SIG-M5 treated with dmso at 0.1 percent for 504 hours (cell line): ENCODE data around the gene ZNRF1.
"Not testable (repeated sequence)": the region's sequence is repeated elsewhere in the genome, so short reads cannot be mapped to it uniquely, and the experiment has no call there.

ENCODE experiments used
- DNase-seq: peaks from one replicate; lab custom pipeline; 2025; ENCODE audit not compliant: unreplicated experiment; lab: John Stamatoyannopoulos, UW

The ZNRF1 gene

GRCh38 chr16:75074920-75075687 is 76.3 kb downstream of the ZNRF1 start:
- DNase-seq = peak; percentile 83

GRCh38 chr16:75075688-75076268 is 77.0 kb downstream of the ZNRF1 start:
- no peak for DNase-seq

GRCh38 chr16:75078886-75079285 is 80.1 kb downstream of the ZNRF1 start:
- DNase-seq = no peak

GRCh38 chr16:75079346-75079926 is 80.6 kb downstream of the ZNRF1 start:
- no peak for DNase-seq

GRCh38 chr16:75080205-75081029 is 81.6 kb downstream of the ZNRF1 start:
- DNase-seq = no peak

- no peak for DNase-seq
Observed at GRCh38 chr16:75081179-75081859, 82.5 kb downstream of the ZNRF1 start.

GRCh38 chr16:75083813-75084212 is 85.0 kb downstream of the ZNRF1 start:
- DNase-seq = no peak

GRCh38 chr16:75085556-75085955 is 86.7 kb downstream of the ZNRF1 start:
- no peak for DNase-seq

GRCh38 chr16:75086281-75086680 is 87.5 kb downstream of the ZNRF1 start:
- DNase-seq = no peak

- DNase-seq = no peak
Observed at GRCh38 chr16:75086688-75087374, 88.0 kb downstream of the ZNRF1 start.

- DNase-seq = peak; percentile 6
Observed at GRCh38 chr16:75087375-75087979, 88.7 kb downstream of the ZNRF1 start.

GRCh38 chr16:75088216-75088615 is 89.4 kb downstream of the ZNRF1 start:
- no peak for DNase-seq

- no peak for DNase-seq
Observed at GRCh38 chr16:75088934-75089333, 90.1 kb downstream of the ZNRF1 start.

- DNase-seq = no peak
Observed at GRCh38 chr16:75089486-75090202, 90.8 kb downstream of the ZNRF1 start.

GRCh38 chr16:75090899-75091298 is 92.1 kb downstream of the ZNRF1 start:
- not testable (repeated sequence) for DNase-seq

GRCh38 chr16:75091619-75092018 is 92.8 kb downstream of the ZNRF1 start:
- DNase-seq = not testable (repeated sequence)

GRCh38 chr16:75092777-75093176 is 94.0 kb downstream of the ZNRF1 start:
- no peak for DNase-seq

GRCh38 chr16:75093598-75094540 is 95.0 kb downstream of the ZNRF1 start:
- no peak for DNase-seq
